GM18870 (cell line): ENCODE data around the gene CRTC3.
"Not testable (repeated sequence)": the region's sequence is repeated elsewhere in the genome, so short reads cannot be mapped to it uniquely, and the experiment has no call there.

Experiments
- ATAC-seq: cut with Tn5 transposase; IDR thresholded peaks from one replicate; pipeline ENCODE4 v1.9.1; 2021; ENCODE audit warnings: moderate library complexity; ENCODE audit not compliant: unreplicated experiment

The CRTC3 gene

GRCh38 chr15:90529371-90530249 is at the start of gene CRTC3:
TSS of gene CRTC3 (plus strand) at chr15:90529923. CDS start at chr15:90530072, 149 bp downstream.
- ATAC-seq = peak; percentile 37

- no peak for ATAC-seq
Observed at GRCh38 chr15:90481023-90481422, 48.7 kb upstream of the CRTC3 start.

GRCh38 chr15:90482124-90483011 is 47.4 kb upstream of the CRTC3 start:
- no peak for ATAC-seq

GRCh38 chr15:90483012-90483307 is 46.8 kb upstream of the CRTC3 start:
- no peak for ATAC-seq

GRCh38 chr15:90483637-90484036 is 46.1 kb upstream of the CRTC3 start:
- ATAC-seq = no peak

- no peak for ATAC-seq
Observed at GRCh38 chr15:90487186-90487585, 42.5 kb upstream of the CRTC3 start.

GRCh38 chr15:90489514-90489913 is 40.2 kb upstream of the CRTC3 start:
- ATAC-seq = no peak

- ATAC-seq = no peak
Observed at GRCh38 chr15:90489944-90490343, 39.8 kb upstream of the CRTC3 start.

GRCh38 chr15:90493647-90494046 is 36.1 kb upstream of the CRTC3 start:
- ATAC-seq = no peak

GRCh38 chr15:90495067-90495466 is 34.7 kb upstream of the CRTC3 start:
- ATAC-seq = no peak

- no peak for ATAC-seq
Observed at GRCh38 chr15:90496791-90497190, 32.9 kb upstream of the CRTC3 start.

GRCh38 chr15:90497376-90497775 is 32.3 kb upstream of the CRTC3 start:
- ATAC-seq = no peak

- no peak for ATAC-seq
Observed at GRCh38 chr15:90497912-90498311, 31.8 kb upstream of the CRTC3 start.

GRCh38 chr15:90500171-90500570 is 29.6 kb upstream of the CRTC3 start:
- ATAC-seq = no peak

- no peak for ATAC-seq
Observed at GRCh38 chr15:90501898-90502297, 27.8 kb upstream of the CRTC3 start.

GRCh38 chr15:90510781-90511180 is 18.9 kb upstream of the CRTC3 start:
- ATAC-seq = not testable (repeated sequence)

GRCh38 chr15:90511211-90511618 is 18.5 kb upstream of the CRTC3 start:
- ATAC-seq = not testable (repeated sequence)

- ATAC-seq = no peak
Observed at GRCh38 chr15:90512276-90512675, 17.4 kb upstream of the CRTC3 start.

GRCh38 chr15:90512981-90513380 is 16.7 kb upstream of the CRTC3 start:
- ATAC-seq = no peak

GRCh38 chr15:90513448-90513847 is 16.3 kb upstream of the CRTC3 start:
- no peak for ATAC-seq

GRCh38 chr15:90513893-90514292 is 15.8 kb upstream of the CRTC3 start:
- not testable (repeated sequence) for ATAC-seq

GRCh38 chr15:90519688-90520087 is 10.0 kb upstream of the CRTC3 start:
- no peak for ATAC-seq
